Esophagus muscularis mucosa (tissue), 4 donors: Measurements from ENCODE around the gene SPAG4. TPM values are rescaled to one million over a fixed set of nuclear protein-coding genes. Genes with fewer than 3 reads are reported as not detected.

Experiments
- DNase-seq: peaks from one replicate; pipeline ENCODE4 v3.0.0-alpha.2; 2017; ENCODE audit errors: extremely low spot score
- H3K27ac ChIP-seq, 4 donors: fragments of 200-600 bp; sonication (generic); replicated peaks in 1 of 4; 1 replicate in 3 of 4; 2 replicates in 1 of 4; pipeline ENCODE4 v1.5.1; 2016 to 2019; ENCODE audit warnings: mild to moderate bottlenecking in 1 of 4
- H3K27me3 ChIP-seq, 4 donors: fragments of 200-600 bp; sonication (generic); one replicate each; pipeline versions ENCODE4 v1.5.1 to v1.6.0; 2016 to 2019
- H3K36me3 ChIP-seq, 4 donors: fragments of 200-600 bp; sonication (generic); one replicate each; pipeline ENCODE4 v1.5.1; 2016 to 2019
- H3K4me1 ChIP-seq, 4 donors: fragments of 200-600 bp; sonication (generic); one replicate each; pipeline ENCODE4 v1.5.1; 2016 to 2019
- H3K4me3 ChIP-seq, 4 donors: fragments of 200-600 bp; sonication (generic); 1 replicate in 2 of 4; 2 replicates in 2 of 4; pipeline ENCODE4 v1.5.1; 2016 to 2019; ENCODE audit warnings: mild to moderate bottlenecking in 4 of 4, moderate library complexity in 1 of 4
- H3K9me3 ChIP-seq, 4 donors: fragments of 200-600 bp; sonication (generic); 1 replicate in 3 of 4; 2 replicates in 1 of 4; pipeline ENCODE4 v1.5.1; 2016 to 2019
- EP300 ChIP-seq: sonication (generic); formaldehyde crosslinking; IDR thresholded peaks from one replicate; pipeline ENCODE4 v1.6.1; 2017; ENCODE audit warnings: antibody characterized with exemption
- POLR2A ChIP-seq: fragments of 450-650 bp; IDR thresholded peaks from one replicate; pipeline ENCODE4 v1.6.1; 2017; ENCODE audit warnings: antibody characterized with exemption, moderate library complexity, mild to moderate bottlenecking, low read depth
- POLR2AphosphoS5 ChIP-seq, 2 donors: sonication (generic); formaldehyde crosslinking; IDR thresholded peaks; one replicate each; pipeline ENCODE4 v1.6.1; 2017; ENCODE audit warnings: antibody characterized with exemption in 2 of 2
- whole genome bisulfite sequencing: methylation state at CpG from one replicate; pipeline ENCODE4 v1.1.5; 2018; 5-methylcytosine and 5-hydroxymethylcytosine counted together
- intact Hi-C: fragments of 100-400 bp; cut with DNase I; formaldehyde crosslinking; loops from one replicate; pipeline ENCODE4 v1.15.1; 2023
- total RNA-seq, 4 donors: library from RNA; depleted of rRNA; stranded (reverse); fragments of >200 nt; gene quantifications; one replicate each; pipeline versions ENCODE4 v1.1.0 to v1.2.1, GENCODE V29; 2016
- TF ChIP-seq, protein P1 (sequence below), 3 experiments: fragments of 200-600 bp in 2 of 3; fragments of 450-650 bp in 1 of 3; sonication (generic) in 2 of 3; IDR thresholded peaks; one replicate each; pipeline ENCODE4 v1.5.1; 2017 to 2019; ENCODE audit warnings: antibody characterized with exemption in 3 of 3, mild to moderate bottlenecking in 2 of 3, moderate library complexity in 1 of 3

Gene SPAG4, protein sequence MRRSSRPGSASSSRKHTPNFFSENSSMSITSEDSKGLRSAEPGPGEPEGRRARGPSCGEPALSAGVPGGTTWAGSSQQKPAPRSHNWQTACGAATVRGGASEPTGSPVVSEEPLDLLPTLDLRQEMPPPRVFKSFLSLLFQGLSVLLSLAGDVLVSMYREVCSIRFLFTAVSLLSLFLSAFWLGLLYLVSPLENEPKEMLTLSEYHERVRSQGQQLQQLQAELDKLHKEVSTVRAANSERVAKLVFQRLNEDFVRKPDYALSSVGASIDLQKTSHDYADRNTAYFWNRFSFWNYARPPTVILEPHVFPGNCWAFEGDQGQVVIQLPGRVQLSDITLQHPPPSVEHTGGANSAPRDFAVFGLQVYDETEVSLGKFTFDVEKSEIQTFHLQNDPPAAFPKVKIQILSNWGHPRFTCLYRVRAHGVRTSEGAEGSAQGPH
- 1 to 10 TPM; 2.6 to 5.0 (median 2.9) TPM for total RNA-seq

DNA sequence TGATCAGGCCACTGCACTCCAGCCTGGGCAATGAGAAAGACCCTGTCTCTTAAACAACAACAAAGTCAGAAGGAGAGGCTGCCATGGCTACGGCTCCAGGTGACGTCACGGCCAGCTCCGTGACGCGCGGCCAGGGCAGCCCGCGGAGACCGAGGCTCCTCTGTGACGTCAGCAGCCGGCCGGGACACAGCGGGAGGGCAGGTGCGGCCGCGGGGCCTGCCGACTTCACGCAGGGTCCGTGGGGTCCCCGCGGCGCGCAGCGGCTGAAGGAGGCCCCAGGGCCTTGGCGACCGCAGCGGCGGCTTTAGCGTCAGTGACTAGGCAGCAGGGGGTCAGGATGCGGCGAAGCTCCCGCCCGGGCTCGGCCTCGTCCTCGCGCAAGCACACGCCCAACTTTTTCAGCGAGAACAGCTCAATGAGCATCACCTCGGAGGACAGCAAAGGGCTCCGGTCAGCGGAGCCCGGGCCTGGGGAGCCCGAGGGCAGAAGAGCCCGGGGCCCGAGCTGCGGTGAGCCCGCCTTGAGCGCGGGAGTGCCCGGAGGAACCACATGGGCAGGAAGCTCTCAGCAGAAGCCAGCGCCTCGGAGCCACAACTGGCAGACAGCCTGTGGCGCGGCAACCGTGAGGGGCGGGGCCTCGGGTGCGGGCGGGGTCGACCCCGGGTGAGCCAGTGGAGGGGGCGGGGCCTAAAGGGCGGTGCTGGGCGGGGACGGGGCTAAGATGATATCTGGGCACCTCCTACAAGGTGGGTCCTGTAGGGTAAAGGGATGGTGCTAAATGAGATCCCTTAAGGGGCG is at the start of gene SPAG4:
Gene SPAG4, plus strand, starts transcription at position 163 of the 798 bp plus-strand sequence. Its CDS starts 175 bp downstream, at position 338.
- intact Hi-C loops = loop anchor here (5.0 kb wide), 1 partner anchor 46 kb away; the partner anchor contains the start of genes CPNE1 and RBM12
- TF ChIP-seq POLR2AphosphoS5 (IDR thresholded peaks at IDR 0.05) (peak; percentile 78 to 87), POLR2A (peak; percentile 50), EP300 (no peak)
- TF ChIP-seq, protein P1, sequence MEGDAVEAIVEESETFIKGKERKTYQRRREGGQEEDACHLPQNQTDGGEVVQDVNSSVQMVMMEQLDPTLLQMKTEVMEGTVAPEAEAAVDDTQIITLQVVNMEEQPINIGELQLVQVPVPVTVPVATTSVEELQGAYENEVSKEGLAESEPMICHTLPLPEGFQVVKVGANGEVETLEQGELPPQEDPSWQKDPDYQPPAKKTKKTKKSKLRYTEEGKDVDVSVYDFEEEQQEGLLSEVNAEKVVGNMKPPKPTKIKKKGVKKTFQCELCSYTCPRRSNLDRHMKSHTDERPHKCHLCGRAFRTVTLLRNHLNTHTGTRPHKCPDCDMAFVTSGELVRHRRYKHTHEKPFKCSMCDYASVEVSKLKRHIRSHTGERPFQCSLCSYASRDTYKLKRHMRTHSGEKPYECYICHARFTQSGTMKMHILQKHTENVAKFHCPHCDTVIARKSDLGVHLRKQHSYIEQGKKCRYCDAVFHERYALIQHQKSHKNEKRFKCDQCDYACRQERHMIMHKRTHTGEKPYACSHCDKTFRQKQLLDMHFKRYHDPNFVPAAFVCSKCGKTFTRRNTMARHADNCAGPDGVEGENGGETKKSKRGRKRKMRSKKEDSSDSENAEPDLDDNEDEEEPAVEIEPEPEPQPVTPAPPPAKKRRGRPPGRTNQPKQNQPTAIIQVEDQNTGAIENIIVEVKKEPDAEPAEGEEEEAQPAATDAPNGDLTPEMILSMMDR (IDR thresholded peaks at IDR 0.05) = no peak
- Histone ChIP-seq H3K4me3 (peak within 1 kb of the TSS; percentile 60 to 75 (median 66)), H3K9me3 (no peaks in the 10 kb centered on the region), H3K36me3 (peaks cover 0 to 3% (median 0%) of the 10 kb centered on the region in 4 donors), H3K27me3 (no peaks in the 10 kb centered on the region), H3K27ac (peak within 1 kb of the TSS; percentile 90 to 98 (median 92)), H3K4me1 (peaks cover 28 to 45% (median 42%) of the 10 kb centered on the region in 4 donors)
- peak; percentile 100 for DNase-seq
- under 1% methylated on average over 18 of the region's 68 CpGs for WGBS

DNA sequence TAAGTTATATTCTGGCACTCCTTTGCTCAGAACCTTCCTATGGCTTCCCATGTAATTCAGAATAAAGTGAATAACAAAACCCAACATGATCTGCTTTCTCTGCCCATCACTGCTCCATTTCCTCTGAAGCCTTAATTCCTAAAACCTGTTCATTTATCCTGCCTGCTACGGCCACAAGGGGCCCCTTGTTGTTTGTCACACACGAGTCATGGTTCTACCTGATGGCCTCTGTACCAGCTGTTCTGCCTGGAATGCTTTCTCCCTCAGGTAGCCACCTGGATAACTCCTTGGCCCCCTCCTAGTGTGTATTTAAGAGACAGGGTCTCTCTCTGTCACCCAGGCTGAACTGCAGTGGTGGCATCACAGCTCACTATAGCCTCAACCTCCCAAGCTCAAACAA is 47.0 kb upstream of the SPAG4 start:
- Histone ChIP-seq H3K4me3 (no peak overlapping the region), H3K27me3 (no peaks in the 10 kb centered on the region), H3K27ac (no peak overlapping the region), H3K9me3 (peaks cover 0 to 13% (median 10%) of the 10 kb centered on the region in 4 donors), H3K36me3 (no peaks in the 10 kb centered on the region), H3K4me1 (no peaks in the 10 kb centered on the region)
- no peak for TF ChIP-seq POLR2AphosphoS5 (IDR thresholded peaks at IDR 0.05)
- no peak for TF ChIP-seq EP300
- TF ChIP-seq, protein P1 (IDR thresholded peaks at IDR 0.05) = peak in 1 of 3 experiments; percentile 3
- no peak for DNase-seq
- 26% methylated on average over 2 of the region's 2 CpGs for WGBS
- intact Hi-C loops = no loop called here

DNA sequence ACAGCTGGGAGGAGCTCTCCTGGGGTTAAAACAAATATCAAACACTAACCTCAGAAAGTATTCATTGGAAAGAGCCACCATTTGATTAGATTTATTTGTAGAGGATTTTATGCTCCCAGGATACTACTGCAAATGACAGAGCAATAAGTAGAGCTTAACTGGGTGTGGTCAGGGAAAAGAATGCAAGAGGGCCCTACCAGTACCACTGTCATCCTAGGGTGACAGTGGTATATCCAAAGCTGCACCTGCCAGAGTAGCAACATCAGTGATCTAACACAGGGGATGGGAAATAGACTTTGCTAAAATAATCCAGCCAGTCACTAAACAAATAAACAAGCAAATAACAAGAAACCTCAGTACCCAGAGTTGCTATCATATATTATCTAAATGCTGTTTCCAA is 44.1 kb upstream of the SPAG4 start:
- peaks cover 0 to 13% (median 10%) of the 10 kb centered on the region in 4 donors for H3K9me3 ChIP-seq
- no peaks in the 10 kb centered on the region for H3K4me1 ChIP-seq
- H3K27me3 ChIP-seq = no peaks in the 10 kb centered on the region
- TF ChIP-seq EP300 = no peak
- TF ChIP-seq POLR2A = no peak
- no peak for TF ChIP-seq POLR2AphosphoS5 (IDR thresholded peaks at IDR 0.05)
- TF ChIP-seq, protein P1 (IDR thresholded peaks at IDR 0.05) = no peak
- H3K36me3 ChIP-seq = no peaks in the 10 kb centered on the region
- no peak overlapping the region for H3K27ac ChIP-seq
- intact Hi-C loops = no loop called here
- DNase-seq = no peak
- H3K4me3 ChIP-seq = no peak overlapping the region

DNA sequence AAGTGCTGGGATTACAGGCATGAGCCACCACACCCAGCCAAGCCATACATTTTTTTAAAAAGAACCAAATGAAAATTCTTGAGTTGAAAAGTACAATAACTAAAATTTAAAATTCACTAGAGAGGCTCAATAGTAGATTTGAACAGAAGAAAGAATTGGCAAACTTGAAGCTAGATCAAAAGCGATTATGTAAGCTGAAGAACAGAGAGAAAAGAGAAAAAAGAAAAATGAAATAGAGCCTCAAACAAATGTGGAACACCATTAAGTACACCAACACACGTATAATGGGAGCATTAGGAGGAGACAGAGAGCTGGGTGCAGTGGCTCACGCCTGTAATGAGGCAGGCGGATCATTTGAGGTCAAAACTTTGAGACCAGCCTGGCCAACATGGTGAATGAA is 42.8 kb upstream of the SPAG4 start:
- WGBS = 95% methylated on average over 4 of the region's 4 CpGs
- Histone ChIP-seq H3K27me3 (no peaks in the 10 kb centered on the region), H3K27ac (no peak overlapping the region), H3K36me3 (no peaks in the 10 kb centered on the region), H3K4me1 (no peaks in the 10 kb centered on the region), H3K9me3 (peaks cover 0 to 13% (median 10%) of the 10 kb centered on the region in 4 donors), H3K4me3 (no peak overlapping the region)
- no peak for DNase-seq
- TF ChIP-seq EP300 (no peak), POLR2A (no peak)
- TF ChIP-seq, protein P1 (IDR thresholded peaks at IDR 0.05) = no peak
- intact Hi-C loops = no loop called here
